ENCODE data around the gene CELF3. TPM values are rescaled to one million over a fixed set of nuclear protein-coding genes. Genes with fewer than 3 reads are reported as not detected.
A peak's percentile ranks its signal among the peaks of the same experiment; 100 is the strongest.
"Not testable (repeated sequence)": the region's sequence is repeated elsewhere in the genome, so short reads cannot be mapped to it uniquely, and the experiment has no call there.

The CELF3 gene
- total and polyA plus RNA-seq, 3 experiments from 2014 or later: not detected

DNA sequence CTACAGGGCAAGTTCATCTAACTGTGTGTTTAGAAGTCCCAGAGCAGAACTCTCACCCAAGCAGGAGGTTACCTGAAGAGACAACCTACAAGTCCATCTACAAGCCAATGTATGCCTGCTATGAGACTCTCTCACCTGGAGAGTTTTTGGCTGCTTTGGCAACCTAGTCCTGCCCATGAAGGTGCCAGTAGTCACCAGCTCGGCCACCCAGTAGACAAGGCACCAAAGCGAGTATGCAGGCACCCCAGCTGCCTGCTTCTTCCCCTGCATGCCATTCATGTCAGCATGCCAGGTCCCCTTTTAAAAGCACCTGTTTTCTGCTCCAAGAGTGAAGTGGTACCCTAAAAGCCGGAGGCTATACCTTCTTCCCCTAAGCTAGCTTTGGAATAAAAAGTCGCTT, 24.9 kb upstream of the CELF3 start:
- H3K4me1 ChIP-seq (ENCODE audit: insufficient read depth, low read length): no peaks in the 10 kb centered on the region
- peaks cover 0 to 20% (median 11%) of the 10 kb centered on the region in 5 donors for H3K9me3 Mint-ChIP-seq
- H3K27me3 Mint-ChIP-seq: peaks cover 2 to 4% of the 10 kb centered on the region in 2 donors
- H3K9me3 ChIP-seq (ENCODE audit: low read length): no peaks in the 10 kb centered on the region
- H3K4me3 Mint-ChIP-seq: no peak overlapping the region
- ChIA-PET CTCF (no interaction called here), POLR2A (no interaction called here)
- peaks cover 0 to 13% (median 0%) of the 10 kb centered on the region in 3 donors for H3K36me3 Mint-ChIP-seq
- no peak for DNase-seq
- H3K27ac ChIP-seq (ENCODE audit: low read depth, low read length): no peak overlapping the region
- H3K4me3 ChIP-seq (ENCODE audit: low read length): no peak overlapping the region
- H3K27me3 ChIP-seq (ENCODE audit: insufficient read depth, low read length, poor library complexity, severe bottlenecking): no peaks in the 10 kb centered on the region
- H3K27ac Mint-ChIP-seq: no peak overlapping the region
- H3K36me3 ChIP-seq (ENCODE audit: insufficient read depth, low read length): no peaks in the 10 kb centered on the region
- H3K4me1 Mint-ChIP-seq: no peaks in the 10 kb centered on the region

DNA sequence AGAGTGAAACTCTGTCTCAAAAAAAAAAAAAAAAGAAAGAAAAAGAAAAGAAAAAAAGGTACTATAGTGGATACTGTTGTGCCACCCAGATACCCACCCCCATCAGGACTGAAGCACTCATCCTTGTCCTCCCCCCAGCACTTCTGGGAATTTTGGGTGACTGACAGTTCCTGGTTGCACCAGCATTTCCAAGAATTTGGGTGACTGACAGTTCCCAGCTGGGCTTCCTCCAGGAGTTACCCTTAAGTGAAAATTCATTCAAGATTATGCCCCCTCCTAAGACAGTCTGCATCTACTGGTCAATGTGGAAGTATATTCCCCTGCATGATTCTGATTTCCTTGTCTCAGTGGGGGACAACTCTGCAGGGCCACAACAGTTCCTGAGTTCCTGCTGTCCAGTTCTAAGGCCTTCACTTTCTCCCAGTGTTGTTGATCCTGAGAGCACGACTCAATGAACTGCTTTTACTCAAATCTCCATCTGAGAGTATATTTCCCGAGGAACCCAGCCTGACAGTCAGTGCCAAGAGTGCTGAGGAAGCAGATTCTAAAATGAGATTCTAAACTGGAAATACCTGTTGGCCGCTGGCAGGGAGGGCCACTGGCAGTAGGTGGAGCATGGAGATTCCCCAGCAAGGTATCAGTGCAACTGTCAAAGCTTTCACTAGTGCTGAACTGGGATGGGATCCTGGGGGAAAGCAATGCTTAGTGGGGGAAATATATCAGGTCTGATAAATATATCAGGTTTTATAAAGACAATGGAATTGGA, 23.2 kb upstream of the CELF3 start:
- Mint-ChIP-seq H3K27me3 (peaks cover 0 to 5% of the 10 kb centered on the region in 2 donors), H3K4me3 (no peak overlapping the region), H3K4me1 (no peaks in the 10 kb centered on the region), H3K36me3 (peaks cover 0 to 13% (median 0%) of the 10 kb centered on the region in 3 donors), H3K27ac (peak overlapping the region in 1 of 8 donors; percentile 73), H3K9me3 (peaks cover 0 to 22% (median 11%) of the 10 kb centered on the region in 5 donors)
- Histone ChIP-seq H3K27ac (ENCODE audit: low read depth, low read length) (no peak overlapping the region), H3K9me3 (ENCODE audit: low read length) (no peaks in the 10 kb centered on the region), H3K36me3 (ENCODE audit: insufficient read depth, low read length) (no peaks in the 10 kb centered on the region), H3K4me1 (ENCODE audit: insufficient read depth, low read length) (no peaks in the 10 kb centered on the region), H3K27me3 (ENCODE audit: insufficient read depth, low read length, poor library complexity, severe bottlenecking) (no peaks in the 10 kb centered on the region), H3K4me3 (ENCODE audit: low read length) (no peak overlapping the region)
- ChIA-PET POLR2A (no interaction called here), CTCF (no interaction called here)
- DNase-seq: no peak

DNA sequence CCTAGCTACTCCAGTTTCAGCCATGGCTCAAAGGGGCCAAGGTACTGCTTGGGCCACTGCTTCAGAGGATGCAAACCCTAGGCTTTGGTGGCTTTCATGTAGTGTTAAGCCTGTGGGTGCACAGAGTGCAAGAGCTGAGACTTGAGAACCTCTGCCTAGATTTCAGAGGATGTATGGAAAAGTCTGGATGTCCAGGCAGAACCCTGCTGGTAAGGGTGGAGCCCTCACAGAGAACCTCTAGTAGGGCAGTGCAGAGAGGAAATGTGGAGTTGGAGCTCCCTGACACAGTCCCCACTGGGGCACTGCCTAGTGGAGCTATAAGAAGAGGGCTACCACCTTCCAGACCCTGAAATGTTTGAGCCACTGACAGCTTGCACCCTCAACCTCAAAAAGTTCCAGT, 20.9 kb upstream of the CELF3 start:
- H3K27me3 ChIP-seq (ENCODE audit: insufficient read depth, low read length, poor library complexity, severe bottlenecking): no peaks in the 10 kb centered on the region
- no peak overlapping the region for H3K27ac Mint-ChIP-seq
- H3K9me3 Mint-ChIP-seq: peaks cover 0 to 22% (median 11%) of the 10 kb centered on the region in 5 donors
- ChIA-PET CTCF (interaction anchor here (1.1 to 1.4 kb wide), 2 partner anchors 21 to 99 kb away, joined by 3 to 4 read pairs; no protein-coding TSS in a partner anchor), POLR2A (no interaction called here)
- H3K4me1 Mint-ChIP-seq: no peaks in the 10 kb centered on the region
- no peaks in the 10 kb centered on the region for H3K4me1 ChIP-seq (ENCODE audit: insufficient read depth, low read length)
- H3K27ac ChIP-seq (ENCODE audit: low read depth, low read length): no peak overlapping the region
- H3K36me3 ChIP-seq (ENCODE audit: insufficient read depth, low read length): no peaks in the 10 kb centered on the region
- H3K4me3 Mint-ChIP-seq: no peak overlapping the region
- peaks cover 0 to 13% (median 0%) of the 10 kb centered on the region in 3 donors for H3K36me3 Mint-ChIP-seq
- H3K27me3 Mint-ChIP-seq: peaks cover 4 to 21% of the 10 kb centered on the region in 2 donors
- no peak for DNase-seq
- no peak overlapping the region for H3K4me3 ChIP-seq (ENCODE audit: low read length)
- H3K9me3 ChIP-seq (ENCODE audit: low read length): no peaks in the 10 kb centered on the region

DNA sequence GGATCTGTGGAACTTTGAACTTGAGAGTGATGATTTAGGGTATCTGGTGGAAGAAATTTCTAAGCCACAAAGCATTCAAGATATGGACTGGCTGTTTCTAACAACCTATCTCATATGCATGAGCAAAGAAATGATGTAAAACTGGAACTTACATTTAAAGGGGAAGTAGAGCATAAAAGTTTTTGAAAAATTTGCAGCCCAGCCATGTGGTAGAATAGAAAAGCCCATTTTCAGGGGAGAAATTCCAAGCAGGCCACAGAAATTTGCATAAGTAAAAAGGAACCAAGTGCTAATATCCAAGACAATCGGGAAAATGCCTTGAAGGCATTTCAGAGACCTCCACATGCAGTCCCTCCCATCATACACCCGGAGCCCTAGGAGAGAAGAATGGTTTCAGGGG, 20.4 kb upstream of the CELF3 start:
- peaks cover 9 to 24% of the 10 kb centered on the region in 2 donors for H3K27me3 Mint-ChIP-seq
- POLR2A ChIA-PET: no interaction called here
- H3K27ac ChIP-seq (ENCODE audit: low read depth, low read length): no peak overlapping the region
- H3K4me1 Mint-ChIP-seq: no peaks in the 10 kb centered on the region
- DNase-seq: no peak
- H3K27ac Mint-ChIP-seq: no peak overlapping the region
- H3K9me3 Mint-ChIP-seq: peaks cover 0 to 22% (median 11%) of the 10 kb centered on the region in 5 donors
- H3K4me3 ChIP-seq (ENCODE audit: low read length): no peak overlapping the region
- no peaks in the 10 kb centered on the region for H3K9me3 ChIP-seq (ENCODE audit: low read length)
- H3K4me1 ChIP-seq (ENCODE audit: insufficient read depth, low read length): no peaks in the 10 kb centered on the region
- peaks cover 0 to 13% (median 0%) of the 10 kb centered on the region in 3 donors for H3K36me3 Mint-ChIP-seq
- no peaks in the 10 kb centered on the region for H3K36me3 ChIP-seq (ENCODE audit: insufficient read depth, low read length)
- H3K4me3 Mint-ChIP-seq: no peak overlapping the region
- no peaks in the 10 kb centered on the region for H3K27me3 ChIP-seq (ENCODE audit: insufficient read depth, low read length, poor library complexity, severe bottlenecking)
- CTCF ChIA-PET: no interaction called here

DNA sequence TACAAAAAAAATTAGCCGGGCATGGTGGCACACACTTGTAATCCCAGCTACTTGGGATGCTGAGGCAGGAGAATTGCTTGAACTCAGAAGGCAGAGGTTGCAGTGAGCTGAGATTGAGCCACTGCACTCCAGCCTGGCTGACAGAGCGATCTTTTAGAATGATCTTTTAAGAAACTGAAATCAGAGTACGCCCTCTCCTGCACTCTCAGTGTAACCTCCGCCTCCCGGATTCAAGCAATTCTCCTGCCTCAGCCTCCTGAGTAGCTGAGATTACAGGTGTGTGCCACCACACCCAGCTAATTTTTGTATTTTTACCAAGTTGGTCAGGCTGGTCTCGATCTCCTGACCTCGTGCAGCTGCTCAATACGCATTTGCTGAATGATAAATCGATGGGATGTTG, 17.4 kb upstream of the CELF3 start:
- H3K4me1 Mint-ChIP-seq; H3K4me3 ChIP-seq (ENCODE audit: low read length); H3K27ac ChIP-seq (ENCODE audit: low read depth, low read length); H3K4me3 Mint-ChIP-seq; H3K27ac Mint-ChIP-seq; H3K36me3 ChIP-seq (ENCODE audit: insufficient read depth, low read length); DNase-seq; H3K27me3 ChIP-seq (ENCODE audit: insufficient read depth, low read length, poor library complexity, severe bottlenecking); H3K9me3 ChIP-seq (ENCODE audit: low read length); H3K4me1 ChIP-seq (ENCODE audit: insufficient read depth, low read length); POLR2A ChIA-PET: not testable (repeated sequence)
- peaks cover 0 to 22% (median 11%) of the 10 kb centered on the region in 5 donors for H3K9me3 Mint-ChIP-seq
- H3K27me3 Mint-ChIP-seq: peaks cover 20 to 49% of the 10 kb centered on the region in 2 donors
- H3K36me3 Mint-ChIP-seq: peaks cover 0 to 13% (median 0%) of the 10 kb centered on the region in 3 donors
- CTCF ChIA-PET: interaction anchor here (0.9 to 2.0 kb wide), 7 partner anchors 39 to 433 kb away, joined by 3 to 7 read pairs (median 3); no protein-coding TSS in a partner anchor

DNA sequence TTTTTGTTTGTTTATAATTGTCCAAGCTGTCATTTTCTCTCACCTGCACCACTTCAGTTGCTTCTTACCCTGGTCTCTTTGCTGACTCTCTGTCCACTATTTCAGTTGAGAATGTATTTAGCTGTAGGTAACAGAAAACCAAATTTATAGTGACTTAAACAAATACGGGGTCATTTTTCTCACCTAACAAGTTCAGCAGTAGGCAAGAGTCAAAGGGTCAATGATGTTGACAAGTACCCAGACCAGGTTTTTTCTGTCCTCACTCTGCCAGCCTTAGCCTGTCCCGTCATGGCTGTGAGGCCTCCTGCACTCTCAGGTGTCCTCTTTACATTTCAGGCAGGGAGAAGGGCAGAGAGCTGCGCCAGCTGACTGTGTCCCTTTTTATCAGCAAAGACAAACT, 16.5 kb upstream of the CELF3 start:
- ChIA-PET CTCF (interaction anchor here (2.0 kb wide), 1 partner anchor 289 kb away, joined by 7 read pairs; no protein-coding TSS in a partner anchor), POLR2A (no interaction called here)
- H3K27ac ChIP-seq (ENCODE audit: low read depth, low read length): no peak overlapping the region
- no peaks in the 10 kb centered on the region for H3K9me3 ChIP-seq (ENCODE audit: low read length)
- H3K4me3 Mint-ChIP-seq: no peak overlapping the region
- H3K27ac Mint-ChIP-seq: no peak overlapping the region
- H3K27me3 Mint-ChIP-seq: peaks cover 29 to 57% of the 10 kb centered on the region in 2 donors
- no peak for DNase-seq
- no peaks in the 10 kb centered on the region for H3K4me1 ChIP-seq (ENCODE audit: insufficient read depth, low read length)
- peaks cover 0 to 17% (median 10%) of the 10 kb centered on the region in 5 donors for H3K9me3 Mint-ChIP-seq
- no peak overlapping the region for H3K4me3 ChIP-seq (ENCODE audit: low read length)
- H3K36me3 ChIP-seq (ENCODE audit: insufficient read depth, low read length): no peaks in the 10 kb centered on the region
- peaks cover 0 to 9% (median 0%) of the 10 kb centered on the region in 3 donors for H3K36me3 Mint-ChIP-seq
- H3K4me1 Mint-ChIP-seq: no peaks in the 10 kb centered on the region
- no peaks in the 10 kb centered on the region for H3K27me3 ChIP-seq (ENCODE audit: insufficient read depth, low read length, poor library complexity, severe bottlenecking)

DNA sequence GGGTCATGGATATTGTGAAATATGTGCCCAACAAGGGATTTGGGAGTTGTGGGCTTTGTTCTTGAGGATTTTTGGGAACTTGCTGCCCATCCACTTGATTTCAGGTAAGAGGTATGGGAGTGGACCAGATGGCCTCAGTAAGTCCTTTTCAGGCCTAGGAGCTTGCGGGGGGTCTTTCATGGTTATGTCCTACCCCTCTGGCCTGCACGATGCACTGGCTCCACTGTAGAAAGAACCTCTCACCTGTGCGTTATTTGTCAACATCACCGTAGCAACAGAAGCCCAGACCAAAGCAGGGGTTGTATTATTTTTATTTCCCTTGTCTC, 13.3 kb upstream of the CELF3 start:
- H3K27ac Mint-ChIP-seq: no peak overlapping the region
- H3K27me3 Mint-ChIP-seq: peaks cover 41 to 82% of the 10 kb centered on the region in 2 donors
- no peaks in the 10 kb centered on the region for H3K36me3 Mint-ChIP-seq
- no peaks in the 10 kb centered on the region for H3K36me3 ChIP-seq (ENCODE audit: insufficient read depth, low read length)
- no peaks in the 10 kb centered on the region for H3K4me1 Mint-ChIP-seq
- no peak overlapping the region for H3K27ac ChIP-seq (ENCODE audit: low read depth, low read length)
- no peaks in the 10 kb centered on the region for H3K4me1 ChIP-seq (ENCODE audit: insufficient read depth, low read length)
- H3K4me3 ChIP-seq (ENCODE audit: low read length): no peak overlapping the region
- DNase-seq: no peak
- CTCF ChIA-PET: no interaction called here
- H3K9me3 ChIP-seq (ENCODE audit: low read length): no peaks in the 10 kb centered on the region
- peaks cover 6% of the 10 kb centered on the region for H3K27me3 ChIP-seq (ENCODE audit: insufficient read depth, low read length, poor library complexity, severe bottlenecking)
- POLR2A ChIA-PET: no interaction called here
- H3K9me3 Mint-ChIP-seq: peaks cover 0 to 3% (median 0%) of the 10 kb centered on the region in 5 donors
- H3K4me3 Mint-ChIP-seq: no peak overlapping the region

DNA sequence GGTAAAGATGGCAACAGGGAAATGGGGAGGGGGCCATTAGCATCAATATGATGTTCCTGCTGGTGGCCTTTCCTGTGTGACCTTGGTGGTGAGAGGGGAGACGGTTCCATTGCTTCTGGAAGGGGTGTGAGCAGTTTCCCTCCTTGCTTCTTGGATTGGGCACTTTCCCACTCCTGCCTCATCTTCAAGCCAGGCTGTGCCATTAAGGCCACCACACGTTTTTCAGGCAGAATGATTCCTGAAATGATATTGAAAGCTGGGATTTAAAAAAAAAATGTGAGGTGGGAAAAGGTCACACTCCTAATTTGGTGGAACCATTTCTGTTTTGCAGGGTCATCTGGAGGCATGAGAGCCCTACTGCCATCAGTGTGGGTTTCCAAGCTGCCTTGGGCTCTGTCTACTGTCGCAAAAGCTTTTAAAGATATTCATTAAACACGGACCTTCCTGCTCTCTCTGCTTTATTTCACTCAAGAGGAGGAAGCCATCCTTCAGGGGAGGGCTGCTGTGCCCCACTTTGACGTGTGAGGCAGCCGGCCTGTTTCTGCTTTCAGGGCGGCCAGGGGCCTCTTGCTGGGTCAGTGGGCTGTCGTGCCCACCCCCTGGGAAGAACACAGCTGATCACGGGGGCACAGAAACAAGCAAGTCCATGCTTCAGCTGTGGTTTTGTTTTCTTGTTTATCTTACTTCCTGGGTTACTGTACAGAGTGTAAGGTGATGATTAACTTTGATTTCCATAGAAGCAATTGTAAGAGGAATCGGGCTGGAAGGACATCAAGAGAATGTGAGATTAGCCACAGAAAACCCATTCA, 12.8 kb upstream of the CELF3 start:
- no peak for DNase-seq
- ChIA-PET POLR2A (no interaction called here), CTCF (no interaction called here)
- H3K36me3 Mint-ChIP-seq: no peaks in the 10 kb centered on the region
- peaks cover 7% of the 10 kb centered on the region for H3K27me3 ChIP-seq (ENCODE audit: insufficient read depth, low read length, poor library complexity, severe bottlenecking)
- H3K36me3 ChIP-seq (ENCODE audit: insufficient read depth, low read length): no peaks in the 10 kb centered on the region
- no peaks in the 10 kb centered on the region for H3K9me3 ChIP-seq (ENCODE audit: low read length)
- peaks cover 0 to 3% (median 0%) of the 10 kb centered on the region in 5 donors for H3K9me3 Mint-ChIP-seq
- no peak overlapping the region for H3K4me3 Mint-ChIP-seq
- no peak overlapping the region for H3K27ac ChIP-seq (ENCODE audit: low read depth, low read length)
- H3K27me3 Mint-ChIP-seq: peaks cover 45 to 80% of the 10 kb centered on the region in 2 donors
- H3K4me1 Mint-ChIP-seq: no peaks in the 10 kb centered on the region
- no peak overlapping the region for H3K4me3 ChIP-seq (ENCODE audit: low read length)
- no peaks in the 10 kb centered on the region for H3K4me1 ChIP-seq (ENCODE audit: insufficient read depth, low read length)
- no peak overlapping the region for H3K27ac Mint-ChIP-seq

Data from CD8-positive, alpha-beta memory T cell (primary cell).